HepG2 (cell line): ENCODE measurements around the gene HNRNPUL2. TPM values are rescaled to one million over a fixed set of nuclear protein-coding genes. Genes with fewer than 3 reads are reported as not detected.
A peak's percentile ranks its signal among the peaks of the same experiment; 100 is the strongest.

Source experiments
- CBX1 ChIP-seq: IDR thresholded peaks from one replicate; pipeline ENCODE4 v1.6.1; 2016; ENCODE audit warnings: antibody characterized with exemption, low read depth
- DNMT1 ChIP-seq: sonication (generic); formaldehyde crosslinking; IDR thresholded peaks from 2 replicates; pipeline ENCODE4 v1.5.1; 2020; ENCODE audit warnings: mild to moderate bottlenecking, missing genetic modification reagents
- EHMT2 ChIP-seq: fragments of 200-600 bp; sonication (generic); IDR thresholded peaks from 2 replicates; pipeline ENCODE4 v1.7.0; 2017; ENCODE audit warnings: antibody characterized with exemption, low read depth, low read length, borderline replicate concordance
- EP300 ChIP-seq, 3 experiments: sonication (generic) in 1 of 3; formaldehyde crosslinking in 1 of 3; IDR thresholded peaks; 2 replicates each; pipeline versions ENCODE4 v1.5.1 to v1.6.1; 2011 to 2020; ENCODE audit warnings: low read depth in 2 of 3, low read length in 2 of 3, borderline replicate concordance in 1 of 3, improper control_type of control experiment in 1 of 3, mild to moderate bottlenecking in 1 of 3, missing genetic modification reagents in 1 of 3, moderate library complexity in 1 of 3
- FOXA3 ChIP-seq: IDR thresholded peaks from 2 replicates; pipeline ENCODE4 v1.6.1; 2016; ENCODE audit warnings: missing genetic modification reagents, missing compliant biosample characterization
- KAT2B ChIP-seq: fragments of 150-350 bp; IDR thresholded peaks from 2 replicates; pipeline ENCODE4 v1.6.1; 2014; ENCODE audit warnings: low read depth, low read length, borderline replicate concordance
- MAZ ChIP-seq, 2 experiments: sonication (generic) in 1 of 2; formaldehyde crosslinking in 1 of 2; IDR thresholded peaks; 2 replicates each; pipeline versions ENCODE4 v1.5.0 to v1.6.1; 2012 to 2020; ENCODE audit warnings: low read depth in 2 of 2, mild to moderate bottlenecking in 2 of 2, borderline replicate concordance in 1 of 2, improper control_type of control experiment in 1 of 2, low read length in 1 of 2, missing genetic modification reagents in 1 of 2, moderate library complexity in 1 of 2
- MIER2 ChIP-seq: IDR thresholded peaks from 2 replicates; pipeline ENCODE4 v1.6.1; 2016; ENCODE audit warnings: missing biosample characterization, missing genetic modification reagents
- MYNN ChIP-seq: sonication (generic); formaldehyde crosslinking; IDR thresholded peaks from 2 replicates; pipeline ENCODE4 v1.4.0; 2020; ENCODE audit warnings: mild to moderate bottlenecking, low read depth, missing genetic modification reagents
- MZF1 ChIP-seq: sonication (generic); formaldehyde crosslinking; IDR thresholded peaks from 2 replicates; pipeline ENCODE4 v1.8.1; 2023; ENCODE audit warnings: mild to moderate bottlenecking, missing genetic modification reagents, borderline replicate concordance
- PTBP1 ChIP-seq: fragments of 200-400 bp; formaldehyde crosslinking; IDR thresholded peaks from 2 replicates; pipeline ENCODE4 v1.6.1; 2018; ENCODE audit warnings: low read length, low read depth; ENCODE audit not compliant: poor library complexity, severe bottlenecking
- SRSF9 ChIP-seq: fragments of 200-400 bp; formaldehyde crosslinking; IDR thresholded peaks from 2 replicates; pipeline ENCODE4 v1.6.1; 2018; ENCODE audit warnings: borderline replicate concordance, mild to moderate bottlenecking, low read depth, low read length; ENCODE audit not compliant: insufficient read depth, poor library complexity, severe bottlenecking
- TBP ChIP-seq: sonication (generic); formaldehyde crosslinking; IDR thresholded peaks from 2 replicates; pipeline ENCODE4 v1.5.0; 2020; ENCODE audit warnings: missing genetic modification reagents
- ZKSCAN5 ChIP-seq: sonication (generic); formaldehyde crosslinking; IDR thresholded peaks from 2 replicates; pipeline ENCODE4 v1.5.1; 2020; ENCODE audit warnings: mild to moderate bottlenecking, missing genetic modification reagents
- ZNF160 ChIP-seq: sonication (generic); formaldehyde crosslinking; IDR thresholded peaks from 2 replicates; pipeline ENCODE4 v1.8.0; 2022; ENCODE audit warnings: mild to moderate bottlenecking, inconsistent platforms, missing genetic modification reagents
- ZNF282 ChIP-seq: fragments of 450-650 bp; IDR thresholded peaks from 2 replicates; pipeline ENCODE4 v1.6.1; 2018; ENCODE audit not compliant: partially characterized antibody
- ZNF337 ChIP-seq: sonication (generic); formaldehyde crosslinking; IDR thresholded peaks from 2 replicates; pipeline ENCODE4 v1.5.1; 2020; ENCODE audit warnings: missing genetic modification reagents, low read depth, mild to moderate bottlenecking, borderline replicate concordance
- ZNF546 ChIP-seq: sonication (generic); formaldehyde crosslinking; conservative IDR thresholded peaks from 2 replicates; pipeline ENCODE4 v1.8.1; 2023; ENCODE audit warnings: mild to moderate bottlenecking, missing genetic modification reagents
- ZNF562 ChIP-seq: sonication (generic); formaldehyde crosslinking; IDR thresholded peaks from 2 replicates; pipeline ENCODE4 v1.8.0; 2022; ENCODE audit warnings: missing genetic modification reagents, borderline replicate concordance
- ZNF644 ChIP-seq: IDR thresholded peaks from 2 replicates; pipeline ENCODE4 v1.6.1; 2016; ENCODE audit warnings: low read depth
- polyA plus RNA-seq, 8 experiments: library from polyadenylated mRNA; depleted of rRNA in 3 of 8; stranded (reverse) in 7 of 8; unstranded in 1 of 8; fragments of >200 nt; fragmentation: Illumina TruSeq in 4 of 8; extraction: Trizol in 4 of 8; gene quantifications; 2 replicates each; pipeline versions ENCODE4 v1.2.1 to v1.2.3, GENCODE V29; 2011 to 2016; ENCODE audit warnings: low read depth in 4 of 8, missing spikeins in 1 of 8, mixed read lengths in 1 of 8; ENCODE audit not compliant: insufficient read depth in 1 of 8
- total RNA-seq, 5 experiments: library from RNA; depleted of rRNA; stranded (reverse); fragments of >200 nt; fragmentation: Illumina TruSeq; extraction: Trizol; gene quantifications; 2 replicates each; pipeline ENCODE4 v1.2.3, GENCODE V29; 2016; ENCODE audit warnings: low read depth in 1 of 5
- TF ChIP-seq, protein P1 (sequence below): fragments of 450-650 bp; IDR thresholded peaks from 2 replicates; pipeline ENCODE4 v1.6.1; 2016
- TF ChIP-seq, protein P2 (sequence below): IDR thresholded peaks from 2 replicates; pipeline ENCODE4 v1.4.0; 2020; ENCODE audit warnings: mild to moderate bottlenecking, missing genetic modification reagents
- TF ChIP-seq, protein P3 (sequence below): IDR thresholded peaks from 2 replicates; pipeline ENCODE4 v1.6.1; 2016; ENCODE audit warnings: control low read depth

Gene HNRNPUL2
- total and polyA plus RNA-seq, 2 of the 13 experiments (the other 11 are each of a cell fraction or from before 2014, with no cell fraction given): 8.4 to 9.6 TPM

GRCh38 chr11:62671608-62672389 is 55.5 kb downstream of the HNRNPUL2 start, which contains the start of the genes LBHD1 and UQCC3 (continued):
- TF ChIP-seq PTBP1: peak; percentile 24
- TF ChIP-seq ZNF546 (CRISPR knock-in tag): no peak
- peak; percentile 61 for TF ChIP-seq DNMT1 (CRISPR knock-in tag)
- no peak for TF ChIP-seq EHMT2
- TF ChIP-seq EP300 (IDR thresholded peaks at IDR 0.05; ENCODE audit: low read depth in 2 of 2, low read length in 2 of 2): peak in 1 of 2 experiments; percentile 21; a peak in 1 of 4 replicates
- TF ChIP-seq EP300 (CRISPR knock-in tag; IDR thresholded peaks at IDR 0.05; ENCODE audit: borderline replicate concordance): no peak
- no peak for TF ChIP-seq ZNF644 (CRISPR knock-in tag)
- TF ChIP-seq, protein P1, sequence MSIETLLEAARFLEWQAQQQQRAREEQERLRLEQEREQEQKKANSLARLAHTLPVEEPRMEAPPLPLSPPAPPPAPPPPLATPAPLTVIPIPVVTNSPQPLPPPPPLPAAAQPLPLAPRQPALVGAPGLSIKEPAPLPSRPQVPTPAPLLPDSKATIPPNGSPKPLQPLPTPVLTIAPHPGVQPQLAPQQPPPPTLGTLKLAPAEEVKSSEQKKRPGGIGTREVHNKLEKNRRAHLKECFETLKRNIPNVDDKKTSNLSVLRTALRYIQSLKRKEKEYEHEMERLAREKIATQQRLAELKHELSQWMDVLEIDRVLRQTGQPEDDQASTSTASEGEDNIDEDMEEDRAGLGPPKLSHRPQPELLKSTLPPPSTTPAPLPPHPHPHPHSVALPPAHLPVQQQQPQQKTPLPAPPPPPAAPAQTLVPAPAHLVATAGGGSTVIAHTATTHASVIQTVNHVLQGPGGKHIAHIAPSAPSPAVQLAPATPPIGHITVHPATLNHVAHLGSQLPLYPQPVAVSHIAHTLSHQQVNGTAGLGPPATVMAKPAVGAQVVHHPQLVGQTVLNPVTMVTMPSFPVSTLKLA: no peak
- no peak; the same call in 1 of the 2 replicates for TF ChIP-seq ZNF160 (CRISPR knock-in tag)
- no peak for TF ChIP-seq FOXA3 (CRISPR knock-in tag)
- TF ChIP-seq MYNN: no peak; the same call in 1 of the 2 replicates
- TF ChIP-seq MIER2 (CRISPR knock-in tag): no peak
- TF ChIP-seq ZNF337 (CRISPR knock-in tag): no peak
- TF ChIP-seq ZNF282: no peak
- no peak for TF ChIP-seq ZKSCAN5
- TF ChIP-seq, protein P2, sequence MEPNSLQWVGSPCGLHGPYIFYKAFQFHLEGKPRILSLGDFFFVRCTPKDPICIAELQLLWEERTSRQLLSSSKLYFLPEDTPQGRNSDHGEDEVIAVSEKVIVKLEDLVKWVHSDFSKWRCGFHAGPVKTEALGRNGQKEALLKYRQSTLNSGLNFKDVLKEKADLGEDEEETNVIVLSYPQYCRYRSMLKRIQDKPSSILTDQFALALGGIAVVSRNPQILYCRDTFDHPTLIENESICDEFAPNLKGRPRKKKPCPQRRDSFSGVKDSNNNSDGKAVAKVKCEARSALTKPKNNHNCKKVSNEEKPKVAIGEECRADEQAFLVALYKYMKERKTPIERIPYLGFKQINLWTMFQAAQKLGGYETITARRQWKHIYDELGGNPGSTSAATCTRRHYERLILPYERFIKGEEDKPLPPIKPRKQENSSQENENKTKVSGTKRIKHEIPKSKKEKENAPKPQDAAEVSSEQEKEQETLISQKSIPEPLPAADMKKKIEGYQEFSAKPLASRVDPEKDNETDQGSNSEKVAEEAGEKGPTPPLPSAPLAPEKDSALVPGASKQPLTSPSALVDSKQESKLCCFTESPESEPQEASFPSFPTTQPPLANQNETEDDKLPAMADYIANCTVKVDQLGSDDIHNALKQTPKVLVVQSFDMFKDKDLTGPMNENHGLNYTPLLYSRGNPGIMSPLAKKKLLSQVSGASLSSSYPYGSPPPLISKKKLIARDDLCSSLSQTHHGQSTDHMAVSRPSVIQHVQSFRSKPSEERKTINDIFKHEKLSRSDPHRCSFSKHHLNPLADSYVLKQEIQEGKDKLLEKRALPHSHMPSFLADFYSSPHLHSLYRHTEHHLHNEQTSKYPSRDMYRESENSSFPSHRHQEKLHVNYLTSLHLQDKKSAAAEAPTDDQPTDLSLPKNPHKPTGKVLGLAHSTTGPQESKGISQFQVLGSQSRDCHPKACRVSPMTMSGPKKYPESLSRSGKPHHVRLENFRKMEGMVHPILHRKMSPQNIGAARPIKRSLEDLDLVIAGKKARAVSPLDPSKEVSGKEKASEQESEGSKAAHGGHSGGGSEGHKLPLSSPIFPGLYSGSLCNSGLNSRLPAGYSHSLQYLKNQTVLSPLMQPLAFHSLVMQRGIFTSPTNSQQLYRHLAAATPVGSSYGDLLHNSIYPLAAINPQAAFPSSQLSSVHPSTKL (CRISPR knock-in tag): no peak
- no peak for TF ChIP-seq TBP (CRISPR knock-in tag)
- no peak for TF ChIP-seq KAT2B
- TF ChIP-seq, protein P3, sequence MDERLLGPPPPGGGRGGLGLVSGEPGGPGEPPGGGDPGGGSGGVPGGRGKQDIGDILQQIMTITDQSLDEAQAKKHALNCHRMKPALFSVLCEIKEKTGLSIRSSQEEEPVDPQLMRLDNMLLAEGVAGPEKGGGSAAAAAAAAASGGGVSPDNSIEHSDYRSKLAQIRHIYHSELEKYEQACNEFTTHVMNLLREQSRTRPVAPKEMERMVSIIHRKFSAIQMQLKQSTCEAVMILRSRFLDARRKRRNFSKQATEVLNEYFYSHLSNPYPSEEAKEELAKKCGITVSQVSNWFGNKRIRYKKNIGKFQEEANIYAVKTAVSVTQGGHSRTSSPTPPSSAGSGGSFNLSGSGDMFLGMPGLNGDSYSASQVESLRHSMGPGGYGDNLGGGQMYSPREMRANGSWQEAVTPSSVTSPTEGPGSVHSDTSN: no peak; the same call in 1 of the 2 replicates
- TF ChIP-seq SRSF9: no peak
- no peak for TF ChIP-seq ZNF562 (CRISPR knock-in tag)
- no peak for TF ChIP-seq MAZ (IDR thresholded peaks at IDR 0.05; ENCODE audit: borderline replicate concordance, low read depth, low read length)
- peak; percentile 59; the same call in 1 of the 2 replicates for TF ChIP-seq MAZ (CRISPR knock-in tag; IDR thresholded peaks at IDR 0.05; ENCODE audit: low read depth)
- 0 out of 2 replicates have a peak, but pooled peaks have one; percentile 19 for TF ChIP-seq MZF1 (CRISPR knock-in tag)
- TF ChIP-seq CBX1: no peak
